Erythroblast (primary cell): Measurements from ENCODE around the gene PHRF1.

ENCODE experiments used
- GATA1 ChIP-seq: IDR thresholded peaks from 2 replicates; pipeline ENCODE4 v1.6.1; 2011; ENCODE audit warnings: low read depth, mild to moderate bottlenecking, control low read depth, low read length, moderate library complexity
- POLR2A ChIP-seq: IDR thresholded peaks from 2 replicates; pipeline ENCODE4 v1.6.1; 2011; ENCODE audit warnings: mild to moderate bottlenecking, low read length

DNA sequence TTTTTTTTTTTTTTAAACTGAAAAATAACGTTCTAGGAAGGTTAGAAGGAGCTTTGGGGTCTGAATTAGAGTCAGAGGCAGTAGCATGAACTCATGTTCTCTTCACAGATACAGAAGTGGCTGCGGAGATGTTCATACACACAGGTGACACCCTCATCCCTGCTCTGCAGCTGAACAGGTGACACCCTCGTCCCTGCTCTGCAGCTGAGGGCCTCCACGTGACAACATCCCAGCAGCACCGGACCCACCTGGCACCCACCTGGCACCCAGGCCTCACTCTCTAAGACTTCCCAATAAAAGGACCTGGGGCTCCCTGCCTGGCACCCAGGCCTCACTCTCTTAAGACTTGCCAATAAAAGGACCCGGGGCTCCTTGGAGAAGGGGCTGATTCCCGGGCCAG lies 80.6 kb downstream of the PHRF1 start:
- TF ChIP-seq POLR2A (no peak), GATA1 (no peak)
